NT2/D1 (cell line): ENCODE measurements around the gene UBAC2.

Source experiments
- SUZ12 ChIP-seq: IDR thresholded peaks from 2 replicates; pipeline ENCODE4 v1.6.1; 2011; ENCODE audit not compliant: insufficient read length, insufficient read depth; ENCODE audit errors: extremely low read depth
- YY1 ChIP-seq: IDR thresholded peaks from 2 replicates; pipeline ENCODE4 v1.6.1; 2011; ENCODE audit not compliant: insufficient read length, insufficient read depth
- ZNF274 ChIP-seq: IDR thresholded peaks from 2 replicates; pipeline ENCODE4 v1.6.1; 2011; ENCODE audit warnings: mild to moderate bottlenecking, low read depth, low read length

DNA sequence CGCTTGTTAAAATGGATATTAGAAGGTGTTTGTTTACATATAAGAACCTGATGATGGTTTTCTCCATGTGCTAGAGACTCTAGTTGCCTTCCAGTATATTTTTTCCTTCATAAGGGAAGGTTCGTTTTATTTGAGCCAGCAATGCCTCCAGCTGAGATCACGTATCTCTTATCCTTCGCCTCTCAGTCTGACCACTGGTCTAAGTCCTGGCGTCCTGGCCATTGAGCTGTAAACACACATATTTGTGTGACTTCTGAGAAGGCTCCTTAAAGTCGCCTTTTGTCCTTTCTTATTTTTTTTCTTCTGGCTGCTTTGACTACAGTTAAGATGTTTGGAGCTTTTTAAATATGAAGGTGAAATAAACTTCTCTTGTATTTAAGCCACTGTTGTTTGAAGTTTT is 130.3 kb downstream of the UBAC2 start:
- TF ChIP-seq SUZ12 (no peak), ZNF274 (no peak), YY1 (no peak)
